SKM-1 (cell line): ENCODE measurements around the gene SLC2A9.
A peak's percentile ranks its signal among the peaks of the same experiment; 100 is the strongest.
"Not testable (repeated sequence)": the region's sequence is repeated elsewhere in the genome, so short reads cannot be mapped to it uniquely, and the experiment has no call there.

Source experiments
- DNase-seq: peaks from one replicate; lab custom pipeline; 2025; ENCODE audit not compliant: unreplicated experiment; lab: John Stamatoyannopoulos, UW

SLC2A9 gene

GRCh38 chr4:9932771-9933170, 88.5 kb downstream of the SLC2A9 start:
- DNase-seq, result no peak

GRCh38 chr4:9931146-9931545, 90.2 kb downstream of the SLC2A9 start:
- DNase-seq, result no peak

DNA sequence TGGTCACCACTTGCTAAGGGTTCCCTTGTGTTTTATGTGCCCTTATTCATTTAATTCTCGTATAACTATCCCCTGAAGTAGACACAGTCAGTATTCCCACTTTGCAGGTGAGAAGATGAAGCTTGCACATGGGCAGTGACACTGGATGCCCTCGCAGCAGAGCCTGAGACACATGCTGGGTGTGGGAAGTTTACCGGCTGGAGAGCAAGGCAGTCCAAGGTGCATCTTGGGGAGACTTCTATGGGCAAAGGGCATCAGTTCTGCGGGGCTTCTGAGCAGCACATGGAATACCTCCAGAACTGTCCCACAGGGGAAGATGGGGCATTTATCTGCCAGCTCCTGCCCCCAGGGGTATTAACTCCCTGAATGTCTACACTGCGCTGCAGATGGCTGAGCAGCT, 92.2 kb downstream of the SLC2A9 start:
- DNase-seq, result no peak

DNA sequence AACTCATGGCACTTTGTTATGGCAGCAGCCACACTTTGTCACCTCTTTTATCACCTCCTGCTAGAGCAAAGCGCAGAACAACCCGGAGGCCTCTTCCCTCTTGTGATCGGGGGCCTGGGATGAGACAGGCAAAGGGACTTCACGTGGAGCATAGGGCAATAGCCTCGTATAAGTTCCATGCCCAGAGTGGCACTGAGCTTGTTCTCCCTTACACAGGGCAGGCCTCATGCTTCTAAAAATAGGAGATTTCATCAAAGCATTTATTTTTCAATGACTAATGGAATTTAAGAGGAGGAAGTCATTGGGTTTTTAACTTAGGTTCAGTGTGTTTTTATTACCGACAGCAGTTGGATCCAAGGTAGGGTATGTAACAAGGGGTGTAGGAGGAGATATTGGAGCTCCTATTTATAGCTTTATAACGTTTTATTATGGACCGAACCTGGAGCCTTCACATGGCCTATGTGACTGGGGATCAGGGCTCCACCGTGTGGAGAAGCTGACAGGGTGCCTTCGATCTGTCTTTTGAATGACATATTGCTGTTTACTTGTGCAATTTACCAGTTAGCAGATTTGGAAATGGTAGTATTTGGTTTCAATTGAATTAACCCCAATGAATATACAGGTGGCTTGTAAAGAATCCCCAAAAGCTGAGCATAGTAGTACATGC, 93.8 kb downstream of the SLC2A9 start:
- DNase-seq, result no peak

- no peak for DNase-seq
These were observed 94.7 kb downstream of the SLC2A9 start for GRCh38 chr4:9926586-9926985.

DNA sequence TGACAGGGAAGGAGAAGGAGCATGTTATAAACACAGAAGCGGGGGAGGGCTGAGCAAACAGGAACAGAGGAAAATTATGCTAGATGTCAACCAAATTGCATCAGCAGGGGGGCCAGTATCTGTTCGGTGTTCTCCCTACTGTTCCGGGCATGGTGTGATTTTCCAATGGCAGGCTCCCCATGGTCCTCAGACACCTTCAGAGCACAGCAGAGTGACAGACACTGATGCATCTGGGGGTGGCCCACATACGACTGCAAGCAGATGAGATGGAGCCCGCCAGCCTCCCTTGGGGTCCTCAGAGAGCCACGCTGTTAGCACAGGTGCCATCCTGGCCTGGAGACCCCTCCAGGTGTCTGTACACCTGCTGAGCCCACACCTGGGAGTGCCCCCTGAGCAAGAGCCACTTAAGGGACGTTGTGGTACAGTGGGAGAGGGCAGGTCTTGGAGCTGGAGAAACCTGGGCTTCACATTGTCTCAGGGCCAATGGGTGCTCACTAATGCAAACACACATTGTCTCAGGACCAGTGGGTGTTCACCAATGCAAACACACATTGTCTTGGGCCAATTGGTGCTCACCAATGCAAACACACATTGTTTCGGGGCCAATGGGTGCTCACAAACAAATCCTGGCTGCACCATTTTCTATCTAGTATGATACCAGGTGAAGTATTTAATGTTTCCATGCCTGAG, 95.4 kb downstream of the SLC2A9 start:
- DNase-seq, result no peak

- DNase-seq, result no peak
These were observed 96.5 kb downstream of the SLC2A9 start for GRCh38 chr4:9924750-9925149.

DNA sequence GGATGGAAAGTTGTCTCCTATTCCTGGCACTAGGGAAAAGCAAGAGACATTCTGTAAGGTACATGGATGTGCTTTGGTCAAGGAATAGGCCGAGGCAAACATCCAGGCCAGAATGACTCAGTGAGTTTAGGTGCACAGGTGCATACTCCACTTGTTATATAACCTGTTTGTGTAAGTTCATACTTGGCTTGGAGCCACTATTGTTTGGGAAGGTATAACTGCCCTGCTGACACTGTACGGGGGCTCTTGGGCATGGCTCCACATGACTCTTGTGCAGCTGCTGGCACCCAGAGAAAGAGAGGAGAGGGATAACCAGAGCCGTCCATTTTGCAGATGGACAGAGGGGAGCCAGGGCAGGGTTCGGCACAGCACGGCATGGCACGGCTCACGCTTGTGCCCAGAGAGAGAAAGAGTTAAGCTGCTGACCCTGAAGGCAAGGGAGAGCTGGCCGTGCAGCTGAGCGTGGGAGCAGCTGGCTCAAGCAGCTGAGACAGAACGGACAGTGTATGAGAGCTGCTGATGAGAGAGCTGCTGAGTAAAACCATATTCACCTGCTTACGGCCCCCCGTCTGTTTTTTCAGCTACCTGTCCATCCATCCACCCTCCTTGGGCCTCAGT, 98.0 kb downstream of the SLC2A9 start:
- DNase-seq, result no peak

GRCh38 chr4:9921326-9921725, 100.0 kb downstream of the SLC2A9 start:
- DNase-seq, result no peak

DNA sequence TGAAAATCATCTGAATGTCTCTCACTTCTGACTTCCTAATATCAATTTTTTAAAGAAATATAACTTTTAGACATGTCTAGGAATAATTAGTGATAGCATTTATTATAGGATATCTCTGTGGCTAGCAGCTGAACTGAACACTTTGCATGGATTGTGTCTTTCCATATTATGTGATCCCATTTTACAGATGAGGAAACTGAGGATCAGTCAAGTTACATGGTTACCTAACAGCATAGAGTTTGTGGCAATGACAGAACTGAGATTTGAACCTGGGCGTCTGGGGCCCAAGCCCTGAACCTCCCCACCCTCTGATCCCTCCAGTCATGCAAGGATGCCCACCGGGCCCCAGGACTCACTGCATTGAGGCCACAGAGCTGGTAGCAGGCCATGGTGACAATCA, 101.3 kb downstream of the SLC2A9 start:
- DNase-seq, result no peak

GRCh38 chr4:9919047-9919446, 102.2 kb downstream of the SLC2A9 start:
- peak; percentile 19 for DNase-seq

DNA sequence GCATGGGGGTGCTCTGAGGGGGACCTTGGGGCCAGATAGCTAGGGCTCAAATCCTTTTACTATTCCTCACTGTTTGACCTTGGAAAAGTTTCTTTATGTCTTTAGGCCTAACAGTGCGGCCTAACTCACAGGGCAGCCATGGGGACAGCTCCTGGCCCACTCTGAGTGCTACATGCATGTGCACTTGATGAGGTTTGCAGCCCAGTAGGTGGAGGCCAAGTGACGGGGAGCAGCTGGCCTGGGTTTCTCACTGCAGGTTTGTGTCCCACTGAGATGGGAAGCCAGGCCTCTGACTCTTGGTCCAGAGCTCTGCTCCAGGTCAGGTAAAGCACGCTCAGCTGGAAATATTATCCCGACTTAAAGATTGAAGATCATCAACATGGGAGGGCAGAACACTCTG, 102.8 kb downstream of the SLC2A9 start:
- no peak for DNase-seq

DNA sequence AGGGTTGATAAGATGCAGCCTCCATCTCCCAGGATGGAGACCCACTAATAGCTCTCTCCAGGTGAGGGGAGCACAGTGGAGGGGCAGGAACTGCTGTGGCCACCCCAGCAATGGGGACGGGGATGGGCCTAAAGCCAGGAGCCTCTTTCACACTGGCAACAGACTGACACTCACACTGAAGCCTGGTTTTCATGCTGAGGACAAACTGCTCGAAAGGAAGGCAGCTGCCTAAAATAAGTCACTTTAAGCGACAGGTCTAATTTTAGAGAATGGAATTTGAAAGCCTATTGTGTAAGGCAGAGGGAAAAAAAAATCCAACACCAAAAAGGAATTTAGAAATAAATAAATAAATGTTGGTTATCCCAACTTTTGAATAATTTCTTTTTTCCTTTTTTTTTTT, 104.4 kb downstream of the SLC2A9 start:
- no peak for DNase-seq

DNA sequence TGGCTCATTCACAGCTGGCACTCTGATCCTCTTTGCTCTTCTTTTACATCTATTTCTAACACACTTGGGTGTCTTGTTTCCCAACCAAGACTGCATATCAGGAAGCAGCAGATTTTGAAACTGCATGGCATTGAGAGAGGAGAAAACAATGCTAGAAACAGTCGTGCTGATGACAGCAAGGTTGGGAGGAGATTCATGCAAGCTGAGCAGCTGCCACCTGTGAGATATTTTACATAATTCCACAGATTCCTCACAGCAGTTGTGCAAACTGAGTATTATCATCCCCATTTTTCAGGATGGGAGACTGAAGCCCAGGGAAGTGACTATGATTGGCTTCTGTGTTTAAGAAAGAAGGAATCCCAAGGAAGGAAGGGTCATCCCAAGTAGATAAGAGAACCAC, 105.0 kb downstream of the SLC2A9 start:
- no peak for DNase-seq

DNA sequence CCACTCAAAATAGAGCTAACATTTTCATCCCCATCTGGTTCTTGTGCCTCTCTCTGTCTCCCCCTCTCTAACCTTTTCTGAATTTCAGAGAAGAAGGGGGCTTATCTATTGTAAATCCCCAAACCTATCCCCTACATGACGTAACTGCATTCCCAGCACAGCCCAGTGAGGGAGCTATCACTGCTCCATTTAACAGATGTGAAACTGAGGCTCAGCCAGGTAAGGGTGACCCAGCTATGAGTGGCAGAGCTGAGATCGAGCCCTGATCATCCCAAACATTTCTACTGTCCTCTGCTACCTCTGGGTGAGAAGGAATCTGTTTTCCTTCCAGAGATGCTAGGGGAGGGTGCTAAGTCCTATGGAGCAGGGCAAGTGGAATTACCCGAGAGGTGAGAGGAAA, 107.5 kb downstream of the SLC2A9 start:
- DNase-seq, result no peak

GRCh38 chr4:9906996-9907395, 114.3 kb downstream of the SLC2A9 start:
- DNase-seq, result no peak

GRCh38 chr4:9904976-9905587, 116.2 kb downstream of the SLC2A9 start:
- DNase-seq, result no peak

- DNase-seq, result no peak
These were observed 118.0 kb downstream of the SLC2A9 start for GRCh38 chr4:9903317-9903716.

DNA sequence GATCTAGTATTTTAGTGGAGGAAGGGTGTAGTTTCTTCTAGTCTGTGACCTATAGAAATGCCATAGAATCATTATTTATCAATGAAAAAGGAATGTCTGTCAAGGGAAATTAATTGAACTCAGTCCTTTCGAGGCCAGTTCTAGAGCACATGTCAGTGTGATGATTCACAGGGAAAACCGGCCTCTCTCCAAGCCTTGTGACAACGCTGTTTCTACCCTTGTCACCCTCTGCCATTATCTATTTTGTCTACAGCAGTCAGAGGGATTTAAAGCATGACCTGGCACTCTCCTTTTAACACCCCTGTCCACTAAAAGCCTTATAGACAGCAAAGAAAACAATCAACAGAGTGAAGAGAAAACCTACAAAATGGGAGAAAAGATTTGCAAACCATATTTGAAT, 120.0 kb downstream of the SLC2A9 start:
- no peak for DNase-seq

DNA sequence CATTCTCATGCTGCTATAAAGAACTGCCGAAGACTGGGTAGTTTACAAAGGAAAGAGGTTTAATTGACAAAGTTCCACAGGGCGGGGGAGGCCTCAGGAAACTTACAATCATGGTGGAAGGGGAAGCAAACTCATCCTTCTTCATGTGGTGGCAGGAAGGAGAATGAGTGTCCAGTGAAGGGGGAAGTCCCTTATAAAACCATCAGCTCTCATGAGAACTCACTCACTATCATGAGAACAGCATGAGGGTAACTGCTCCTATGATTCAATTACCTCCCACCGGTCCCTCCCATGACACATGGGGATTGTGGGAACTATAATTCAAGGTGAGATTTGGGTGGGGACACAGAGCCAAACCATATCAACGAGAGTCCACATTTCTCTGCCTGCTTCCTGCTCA, 120.7 kb downstream of the SLC2A9 start:
- not testable (repeated sequence) for DNase-seq

GRCh38 chr4:9899306-9900055, 121.8 kb downstream of the SLC2A9 start:
- no peak for DNase-seq
